Hepatocyte (in vitro differentiated cells): ENCODE results near the gene COMMD6. TPM values are rescaled to one million over a fixed set of nuclear protein-coding genes. Genes with fewer than 3 reads are reported as not detected.
"Not testable (repeated sequence)": the region's sequence is repeated elsewhere in the genome, so short reads cannot be mapped to it uniquely, and the experiment has no call there.

Source experiments
- DNase-seq: peaks from one replicate; pipeline ENCODE4 v3.0.0-alpha.2; 2016; ENCODE audit warnings: low spot score
- H2AFZ ChIP-seq: fragments of 200-600 bp; sonication (generic); 2 replicates; pipeline ENCODE4 v1.6.0; 2016; ENCODE audit warnings: antibody characterized with exemption, mild to moderate bottlenecking
- H3K27ac ChIP-seq: fragments of 200-600 bp; sonication (generic); 2 replicates; pipeline ENCODE4 v1.5.1; 2016; ENCODE audit warnings: mild to moderate bottlenecking
- H3K27me3 ChIP-seq: fragments of 200-600 bp; sonication (generic); 2 replicates; pipeline ENCODE4 v1.6.1; 2016
- H3K36me3 ChIP-seq: fragments of 200-600 bp; sonication (generic); replicated peaks from 2 replicates; pipeline ENCODE4 v1.5.1; 2016; ENCODE audit warnings: low read depth; ENCODE audit not compliant: insufficient read depth
- H3K4me1 ChIP-seq: fragments of 200-600 bp; sonication (generic); 2 replicates; pipeline ENCODE4 v1.5.1; 2016; ENCODE audit warnings: mild to moderate bottlenecking, moderate library complexity; ENCODE audit not compliant: insufficient read depth
- H3K4me2 ChIP-seq: fragments of 200-600 bp; sonication (generic); 2 replicates; pipeline ENCODE4 v1.6.0; 2016
- H3K4me3 ChIP-seq: fragments of 200-600 bp; sonication (generic); 2 replicates; pipeline ENCODE4 v1.5.1; 2016; ENCODE audit warnings: mild to moderate bottlenecking
- H3K79me2 ChIP-seq: fragments of 200-600 bp; sonication (generic); 2 replicates; pipeline ENCODE4 v1.6.0; 2017; ENCODE audit warnings: mild to moderate bottlenecking
- H3K9me2 ChIP-seq: fragments of 200-600 bp; sonication (generic); replicated peaks from 2 replicates; pipeline ENCODE4 v1.6.0; 2017; ENCODE audit warnings: mild to moderate bottlenecking; ENCODE audit not compliant: insufficient read depth
- H3K9me3 ChIP-seq: fragments of 200-600 bp; sonication (generic); 2 replicates; pipeline ENCODE4 v1.5.1; 2016; ENCODE audit warnings: low read depth, mild to moderate bottlenecking
- H4K20me1 ChIP-seq: fragments of 200-600 bp; sonication (generic); 2 replicates; pipeline ENCODE4 v1.6.0; 2016; ENCODE audit warnings: mild to moderate bottlenecking; ENCODE audit not compliant: insufficient read depth, poor library complexity, severe bottlenecking
- CTCF ChIP-seq: fragments of 200-600 bp; sonication (generic); IDR thresholded peaks from 2 replicates; pipeline ENCODE4 v1.5.1; 2016; ENCODE audit warnings: antibody characterized with exemption, mild to moderate bottlenecking; ENCODE audit not compliant: poor library complexity
- EZH2 ChIP-seq: fragments of 200-600 bp; sonication (generic); IDR thresholded peaks from 2 replicates; pipeline ENCODE4 v1.6.1; 2016; ENCODE audit warnings: antibody characterized with exemption, mild to moderate bottlenecking, borderline replicate concordance
- EZH2phosphoT487 ChIP-seq: fragments of 200-600 bp; sonication (generic); IDR thresholded peaks from one replicate; pipeline ENCODE4 v1.6.1; 2018; ENCODE audit warnings: antibody characterized with exemption, mild to moderate bottlenecking, low read depth, moderate library complexity; ENCODE audit not compliant: unreplicated experiment, severe bottlenecking
- WGBS: methylation state at CpG from one replicate; pipeline ENCODE4 v1.1.6; 2016; ENCODE audit warnings: low lambda C conversion rate; ENCODE audit errors: missing lambda C conversion rate; 5-methylcytosine and 5-hydroxymethylcytosine counted together
- polyA plus RNA-seq: library from polyadenylated mRNA; unstranded; fragments of >200 nt; fragmentation: Nextera tagmentation; extraction: Ambion mirVana; gene quantifications from 2 replicates; pipeline ENCODE4 v1.2.1, GENCODE V29; 2016
- total RNA-seq: library from RNA; depleted of rRNA; stranded (reverse); fragments of >200 nt; gene quantifications from 2 replicates; pipeline ENCODE4 v1.2.3, GENCODE V29; 2014

The COMMD6 gene
- total and polyA plus RNA-seq, 2 experiments from 2014 or later: 117 to 258 TPM

- Histone ChIP-seq H3K4me3 (peak within 1 kb of the TSS; percentile 76), H3K79me2 (peaks cover 34% of the 10 kb centered on the region), H3K27me3 (no peaks in the 10 kb centered on the region), H3K4me1 (no peaks in the 10 kb centered on the region), H4K20me1 (no peaks in the 10 kb centered on the region), H2AFZ (peak within 1 kb of the TSS; percentile 90), H3K9me2 (no peaks in the 10 kb centered on the region), H3K27ac (peak within 1 kb of the TSS; percentile 88), H3K36me3 (no peaks in the 10 kb centered on the region), H3K4me2 (peak within 1 kb of the TSS; percentile 77), H3K9me3 (no peaks in the 10 kb centered on the region)
- WGBS: under 1% methylated on average over 73 of the region's 74 CpGs
- TF ChIP-seq EZH2phosphoT487 (no peak), CTCF (peak; percentile 90), EZH2 (no peak)
- peak; percentile 98 for DNase-seq
Observed at GRCh38 chr13:75549262-75550158, 11.9 kb upstream of the COMMD6 start, which contains the start of gene UCHL3. Gene UCHL3 (plus strand): TSS chr13:75549791. CDS start chr13:75549821, 30 bp downstream.

- H3K9me2 ChIP-seq: no peaks in the 10 kb centered on the region
- H3K27me3 ChIP-seq: no peaks in the 10 kb centered on the region
- DNase-seq: no peak
- H3K4me1 ChIP-seq: no peaks in the 10 kb centered on the region
- H3K4me3 ChIP-seq: no peak overlapping the region
- H3K79me2 ChIP-seq: peaks cover 25% of the 10 kb centered on the region
- H3K9me3 ChIP-seq: no peaks in the 10 kb centered on the region
- H3K36me3 ChIP-seq: no peaks in the 10 kb centered on the region
- no peak overlapping the region for H2AFZ ChIP-seq
- no peak for TF ChIP-seq CTCF
- no peak overlapping the region for H3K4me2 ChIP-seq
- no peaks in the 10 kb centered on the region for H4K20me1 ChIP-seq
- no peak overlapping the region for H3K27ac ChIP-seq
- WGBS: 92% methylated on average over 3 of the region's 3 CpGs
Observed at GRCh38 chr13:75547917-75548316, 10.3 kb upstream of the COMMD6 start.

GRCh38 chr13:75545386-75545785 is 7.7 kb upstream of the COMMD6 start:
- not testable (repeated sequence) for H3K4me3 ChIP-seq, H3K36me3 ChIP-seq, DNase-seq, H2AFZ ChIP-seq, H3K9me2 ChIP-seq, H3K27me3 ChIP-seq, H3K9me3 ChIP-seq, H3K4me2 ChIP-seq, H4K20me1 ChIP-seq, H3K79me2 ChIP-seq, H3K27ac ChIP-seq, H3K4me1 ChIP-seq
- WGBS: 88% methylated on average over 14 of the region's 14 CpGs

GRCh38 chr13:75544681-75545330 is 7.2 kb upstream of the COMMD6 start:
- no peak overlapping the region for H3K27ac ChIP-seq
- H3K79me2 ChIP-seq: no peaks in the 10 kb centered on the region
- H3K9me2 ChIP-seq: no peaks in the 10 kb centered on the region
- no peaks in the 10 kb centered on the region for H3K27me3 ChIP-seq
- H3K36me3 ChIP-seq: no peaks in the 10 kb centered on the region
- TF ChIP-seq EZH2: no peak
- no peak for TF ChIP-seq EZH2phosphoT487
- no peak for TF ChIP-seq CTCF
- DNase-seq: no peak
- WGBS: 90% methylated on average over 10 of the region's 10 CpGs
- no peaks in the 10 kb centered on the region for H3K4me1 ChIP-seq
- no peaks in the 10 kb centered on the region for H3K9me3 ChIP-seq
- no peaks in the 10 kb centered on the region for H4K20me1 ChIP-seq
- no peak overlapping the region for H2AFZ ChIP-seq
- no peak overlapping the region for H3K4me3 ChIP-seq
- no peak overlapping the region for H3K4me2 ChIP-seq
